Activated CD4-positive, alpha-beta T cell treated with anti-CD3 and anti-CD28 coated beads, Interleukin-2, amount 50 U/mL, for 16 hours (primary cell): Measurements from ENCODE around the gene FAM171A2.

ENCODE experiments used
- DNase-seq: peaks from one replicate; pipeline ENCODE4 v3.0.0-alpha.2; 2020

The FAM171A2 gene

GRCh38 chr17:44318077-44318892, 45.4 kb downstream of the FAM171A2 start:
- DNase-seq: no peak

- no peak for DNase-seq
These were observed 46.1 kb downstream of the FAM171A2 start for GRCh38 chr17:44317545-44317944.

DNA sequence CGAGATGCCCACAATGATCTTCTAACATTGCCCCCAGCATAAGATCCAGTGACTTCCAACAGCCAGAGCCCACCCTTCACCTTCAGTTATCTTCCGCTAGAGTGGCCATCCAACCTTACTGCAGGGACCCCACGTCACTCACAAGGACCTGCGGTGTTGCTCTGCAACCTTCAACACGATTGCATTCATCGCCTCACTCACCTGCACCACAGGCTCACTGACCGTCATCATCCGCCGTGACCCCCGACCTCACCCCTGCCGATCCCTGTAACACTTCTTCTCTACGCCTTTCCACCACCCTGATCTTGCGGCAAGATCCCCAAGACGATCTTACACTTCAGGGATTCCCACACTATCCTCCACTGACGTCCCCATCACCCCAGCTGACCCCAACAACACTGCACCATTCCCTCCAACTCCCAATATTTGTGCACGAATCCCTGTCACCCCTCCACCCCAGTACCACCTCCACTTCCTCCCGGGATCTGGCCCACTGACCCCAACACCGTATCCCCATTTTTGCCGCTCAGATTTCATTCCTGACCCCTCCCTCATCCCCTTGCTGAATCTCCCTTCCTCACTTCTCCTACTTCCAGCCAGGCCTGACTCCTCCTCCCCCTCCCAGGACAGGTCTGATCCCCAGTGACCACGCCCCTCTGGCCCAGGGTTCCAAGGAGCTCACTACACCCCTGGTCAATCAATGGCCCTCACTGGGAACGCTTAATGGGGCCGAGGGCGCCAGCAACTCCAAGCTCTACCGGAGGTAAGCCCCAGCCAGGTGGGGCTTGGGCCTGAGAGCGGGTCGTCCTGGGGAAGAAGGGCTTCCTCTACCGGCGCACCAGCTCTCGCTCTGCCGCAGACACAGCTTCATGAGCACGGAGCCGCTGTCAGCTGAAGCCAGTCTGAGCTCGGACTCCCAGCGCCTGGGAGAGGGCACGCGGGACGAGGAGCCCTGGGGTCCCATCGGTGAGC, 47.6 kb downstream of the FAM171A2 start:
- no peak for DNase-seq

- DNase-seq: peak; percentile 48
These were observed 48.6 kb downstream of the FAM171A2 start for GRCh38 chr17:44314869-44315661.

DNA sequence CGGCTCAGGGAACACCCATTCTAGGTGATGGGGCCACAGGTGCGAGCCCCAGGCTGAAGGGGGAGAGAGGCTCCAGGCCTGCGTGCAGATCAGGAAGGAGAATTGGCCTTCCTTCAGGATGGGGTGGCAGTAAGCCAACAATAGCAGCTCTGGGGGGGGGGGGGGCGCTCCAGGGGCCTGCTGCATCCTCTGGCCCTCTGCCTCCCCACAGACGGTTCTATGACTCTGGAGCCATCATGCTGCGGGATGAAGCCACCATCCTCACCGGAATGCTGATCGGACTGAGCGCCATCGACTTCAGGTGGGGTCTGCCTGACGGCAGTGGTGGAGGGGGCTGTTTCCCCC, 49.2 kb downstream of the FAM171A2 start:
- no peak for DNase-seq

DNA sequence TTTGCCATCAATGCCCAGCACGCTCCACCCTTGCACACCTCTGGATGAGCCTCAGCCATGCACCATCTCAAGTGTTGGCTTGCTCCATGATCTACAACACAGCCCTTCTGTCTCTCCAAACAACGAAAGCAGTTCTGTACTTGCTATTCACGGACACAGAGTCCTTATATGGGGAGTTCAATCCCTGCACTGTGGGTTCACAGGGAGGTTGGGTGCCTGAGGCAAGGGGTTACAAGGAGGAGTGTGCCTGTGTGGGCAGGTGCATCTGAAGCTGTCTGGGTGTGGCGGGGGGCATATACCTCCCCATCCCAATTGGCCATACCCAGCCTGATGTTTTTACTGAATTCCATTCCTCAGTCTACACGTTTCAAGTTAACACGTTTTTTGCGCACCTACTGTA, 49.6 kb downstream of the FAM171A2 start:
- no peak for DNase-seq

DNA sequence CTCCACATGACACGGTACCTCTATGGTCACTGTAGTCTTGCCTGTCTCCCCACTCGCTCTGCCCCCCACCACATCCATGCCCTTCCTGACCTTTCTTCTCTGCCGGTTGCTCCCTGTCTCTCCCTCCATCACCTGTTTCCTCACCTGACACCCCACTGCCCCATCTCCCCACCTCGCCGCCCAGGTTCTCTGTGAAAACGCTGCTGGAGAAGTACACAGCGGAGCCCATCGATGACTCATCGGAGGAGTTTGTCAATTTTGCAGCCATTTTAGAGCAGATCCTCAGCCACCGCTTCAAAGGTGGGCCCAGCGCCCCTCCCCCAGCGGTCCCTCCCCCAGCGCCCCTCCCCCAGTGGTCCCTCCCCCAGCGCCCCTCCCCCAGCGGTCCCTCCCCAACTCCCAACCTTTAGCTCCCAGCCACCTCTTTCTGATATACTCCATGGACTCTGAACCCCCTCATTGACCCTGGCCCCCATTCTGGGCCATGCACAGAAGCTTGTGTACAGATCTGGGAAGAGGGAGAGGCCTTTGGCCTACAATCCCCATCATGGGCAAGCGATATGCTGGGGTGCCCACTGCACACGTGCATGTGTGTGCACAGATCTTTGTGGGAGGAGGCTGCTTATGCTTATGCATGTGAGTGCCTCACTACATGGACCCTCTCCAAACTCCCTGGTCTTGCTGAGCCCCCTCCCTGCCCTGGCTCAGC, 51.1 kb downstream of the FAM171A2 start:
- no peak for DNase-seq

- DNase-seq: no peak
These were observed 52.0 kb downstream of the FAM171A2 start for GRCh38 chr17:44311562-44312181.

DNA sequence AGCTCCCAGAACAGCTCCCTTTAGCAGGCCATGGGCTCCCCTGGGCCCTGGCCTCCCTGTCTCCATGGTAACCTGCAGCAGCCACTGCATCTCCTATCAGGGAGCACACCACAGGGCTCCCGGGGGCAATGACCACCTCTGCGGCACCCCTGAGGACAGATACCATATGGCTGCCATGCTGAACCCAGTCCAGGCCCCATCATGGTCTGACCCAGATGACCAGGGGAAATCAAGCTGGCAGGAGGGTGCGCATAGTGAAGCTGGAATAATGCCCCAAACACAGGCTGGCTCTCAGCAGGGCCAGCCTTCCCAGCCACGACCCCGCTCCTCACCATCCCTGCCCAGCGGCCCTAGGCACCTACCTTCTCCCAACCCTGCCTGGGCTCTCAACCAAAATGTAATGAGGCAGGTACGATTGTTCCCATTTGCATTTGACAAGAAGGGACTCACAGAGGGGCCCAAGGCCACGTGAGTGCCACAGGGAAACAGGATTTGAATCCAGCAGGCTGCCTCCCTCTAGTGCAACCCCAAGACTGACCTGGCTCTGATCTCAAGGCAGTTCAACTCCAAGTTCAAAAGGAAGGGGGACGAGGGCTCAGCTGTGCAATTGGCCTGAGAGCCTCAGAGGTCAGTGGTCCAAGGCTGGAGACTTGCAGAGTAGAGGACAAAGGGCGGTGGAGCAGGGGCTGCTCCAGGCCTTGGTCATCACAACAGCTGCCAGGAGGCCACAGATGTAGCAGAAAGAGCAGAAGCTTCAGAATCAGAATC, 52.9 kb downstream of the FAM171A2 start:
- DNase-seq: no peak

- no peak for DNase-seq
These were observed 53.5 kb downstream of the FAM171A2 start for GRCh38 chr17:44310188-44310587.

GRCh38 chr17:44309472-44309871, 54.2 kb downstream of the FAM171A2 start:
- DNase-seq: no peak

GRCh38 chr17:44308865-44309264, 54.8 kb downstream of the FAM171A2 start:
- no peak for DNase-seq

GRCh38 chr17:44308320-44308818, 55.3 kb downstream of the FAM171A2 start, which contains the start of gene RUNDC3A:
Gene RUNDC3A (plus strand): TSS chr17:44308601. CDS start chr17:44308833, 232 bp downstream.
- peak; percentile 69 for DNase-seq

DNA sequence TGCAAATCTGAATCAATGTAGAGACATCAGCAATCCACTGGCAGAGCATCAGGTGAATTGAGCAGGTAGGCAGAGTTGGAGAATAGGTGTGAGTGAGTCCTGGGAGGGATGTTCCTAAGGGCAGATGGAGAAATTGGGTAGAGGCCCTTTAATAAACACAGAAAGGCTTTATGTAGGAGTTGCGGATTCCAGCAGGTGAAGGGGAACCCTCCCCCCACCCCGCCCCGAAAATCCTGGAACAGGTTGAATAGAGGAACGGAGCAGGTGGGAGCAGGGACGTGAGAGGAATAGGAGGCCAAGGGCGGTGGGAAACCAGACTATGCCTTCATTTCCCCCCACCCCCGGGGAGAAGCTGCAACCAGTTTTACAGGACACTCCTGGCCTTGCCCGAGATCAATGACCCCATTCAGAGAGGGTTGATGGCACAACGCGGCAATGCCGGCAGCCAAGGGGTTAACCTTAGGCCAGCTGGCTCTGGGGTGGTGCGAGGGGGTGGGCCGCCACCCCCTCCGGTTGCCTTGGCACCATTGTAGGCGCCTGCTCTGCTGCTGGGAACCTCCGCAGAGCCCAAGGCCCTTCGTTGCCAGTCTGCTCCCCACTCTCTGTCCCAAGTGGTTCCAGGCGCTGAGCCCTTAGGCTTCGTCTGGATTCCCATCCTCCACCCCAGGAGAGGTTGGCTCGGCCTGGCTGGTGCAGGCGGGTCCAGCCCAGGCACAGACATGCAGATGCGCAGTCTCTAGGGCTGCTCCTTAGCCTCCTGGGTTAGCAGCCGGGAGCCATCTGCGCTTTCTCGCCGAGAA, 56.1 kb downstream of the FAM171A2 start:
- no peak for DNase-seq

GRCh38 chr17:44304651-44305050, 59.0 kb downstream of the FAM171A2 start:
- no peak for DNase-seq
